DOHH2 (cell line): ENCODE results near the gene ETV6.

Source experiments
- H3F3A ChIP-seq: fragments of 200-600 bp; sonication (generic), shearing (Covaris generic); 2 replicates; pipeline ENCODE4 v1.6.0; 2016; ENCODE audit warnings: antibody characterized with exemption, mild to moderate bottlenecking; ENCODE audit not compliant: control insufficient read depth, insufficient read depth
- H3K27ac ChIP-seq: fragments of 200-600 bp; sonication (generic); 2 replicates; pipeline ENCODE4 v1.5.1; 2014; ENCODE audit warnings: low read depth, mild to moderate bottlenecking, low read length, moderate library complexity
- H3K27me3 ChIP-seq: fragments of 200-600 bp; sonication (generic); 2 replicates; pipeline ENCODE4 v1.6.1; 2014; ENCODE audit warnings: mild to moderate bottlenecking, low read length, mixed read lengths; ENCODE audit not compliant: control insufficient read depth
- H3K36me3 ChIP-seq: fragments of 200-600 bp; sonication (generic); 2 replicates; pipeline ENCODE4 v1.6.1; 2014; ENCODE audit warnings: mild to moderate bottlenecking, low read length, moderate library complexity, mixed read lengths; ENCODE audit not compliant: control insufficient read depth
- H3K4me1 ChIP-seq: fragments of 200-600 bp; sonication (generic); 2 replicates; pipeline ENCODE4 v1.6.1; 2014; ENCODE audit warnings: mild to moderate bottlenecking, low read length, mixed read lengths; ENCODE audit not compliant: control insufficient read depth
- H3K4me2 ChIP-seq: fragments of 200-600 bp; sonication (generic); 2 replicates; pipeline ENCODE4 v1.6.0; 2014; ENCODE audit warnings: mild to moderate bottlenecking, low read length, moderate library complexity
- H3K4me3 ChIP-seq: fragments of 200-600 bp; sonication (generic); 2 replicates; pipeline ENCODE4 v1.5.1; 2014; ENCODE audit warnings: mild to moderate bottlenecking, low read length, mixed read lengths
- H3K79me2 ChIP-seq: fragments of 200-600 bp; sonication (generic); 2 replicates; pipeline ENCODE4 v1.6.1; 2014; ENCODE audit warnings: mild to moderate bottlenecking, low read length, mixed read lengths; ENCODE audit not compliant: control insufficient read depth
- H3K9me2 ChIP-seq: fragments of 200-600 bp; sonication (generic); replicated peaks from 2 replicates; pipeline ENCODE4 v1.6.1; 2014; ENCODE audit warnings: mild to moderate bottlenecking, low read length, mixed read lengths; ENCODE audit not compliant: control insufficient read depth
- H3K9me3 ChIP-seq: fragments of 200-600 bp; sonication (generic); 2 replicates; pipeline ENCODE4 v1.6.1; 2014; ENCODE audit warnings: antibody characterized with exemption, low read length, mixed read lengths; ENCODE audit not compliant: control insufficient read depth, insufficient read depth
- H4K20me1 ChIP-seq: fragments of 200-600 bp; sonication (generic); 2 replicates; pipeline ENCODE4 v1.6.0; 2014; ENCODE audit warnings: low read depth, mild to moderate bottlenecking, antibody characterized with exemption, low read length, moderate library complexity; ENCODE audit not compliant: control insufficient read depth, insufficient read depth
- CTCF ChIP-seq: fragments of 200-600 bp; sonication (generic); IDR thresholded peaks from one replicate; pipeline ENCODE4 v1.5.1; 2014; ENCODE audit warnings: antibody characterized with exemption, mild to moderate bottlenecking, low read depth, low read length; ENCODE audit not compliant: poor library complexity, severe bottlenecking
- EZH2phosphoT487 ChIP-seq: fragments of 200-600 bp; sonication (generic); IDR thresholded peaks from 2 replicates; pipeline ENCODE4 v1.6.1; 2017; ENCODE audit warnings: borderline replicate concordance, mild to moderate bottlenecking, antibody characterized with exemption, low read length, moderate library complexity, mixed read lengths

ETV6 gene

GRCh38 chr12:11795192-11795912 lies 145.9 kb downstream of the ETV6 start:
- Histone ChIP-seq H3K9me2 (no peaks in the 10 kb centered on the region), H3K27ac (no peak overlapping the region), H3K4me3 (no peak overlapping the region), H3K9me3 (peaks cover 6% of the 10 kb centered on the region; the same call in 1 of the 2 replicates), H3K4me2 (no peak overlapping the region), H3K79me2 (no peaks in the 10 kb centered on the region), H3K4me1 (peaks cover 20% of the 10 kb centered on the region), H3F3A (no peaks in the 10 kb centered on the region), H3K27me3 (no peaks in the 10 kb centered on the region), H3K36me3 (no peaks in the 10 kb centered on the region; the same call in 1 of the 2 replicates), H4K20me1 (no peaks in the 10 kb centered on the region)
- TF ChIP-seq CTCF (no peak), EZH2phosphoT487 (no peak)

DNA sequence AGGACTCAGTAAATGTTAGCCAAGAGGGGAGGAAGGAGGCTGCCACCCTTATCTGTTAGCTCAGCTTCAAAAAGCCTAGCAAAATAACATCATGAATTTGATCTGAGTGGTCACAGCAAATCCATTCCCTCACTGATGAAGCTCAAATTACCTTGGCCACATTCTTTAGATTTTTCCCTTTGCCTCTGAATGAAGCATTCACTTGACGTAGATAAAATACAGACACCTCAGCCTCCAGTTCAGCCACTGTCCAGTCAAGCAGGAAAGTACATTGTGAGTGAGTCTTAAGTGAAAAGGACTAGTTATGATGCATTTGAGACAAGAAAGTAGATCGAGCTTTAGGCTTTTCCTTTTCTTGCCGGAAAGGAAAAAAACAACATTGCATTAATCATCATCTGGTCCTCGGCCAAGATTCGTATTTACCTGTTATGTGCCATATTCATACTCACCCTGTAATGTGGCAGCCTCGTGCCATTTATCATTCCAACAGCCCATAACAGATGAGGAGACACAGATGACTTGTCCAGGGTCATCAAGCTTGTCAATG lies 146.5 kb downstream of the ETV6 start:
- no peak overlapping the region for H3K27ac ChIP-seq
- H3F3A ChIP-seq = no peaks in the 10 kb centered on the region
- H3K4me1 ChIP-seq = peaks cover 20% of the 10 kb centered on the region
- no peak overlapping the region for H3K4me3 ChIP-seq
- H4K20me1 ChIP-seq = no peaks in the 10 kb centered on the region
- TF ChIP-seq CTCF (no peak), EZH2phosphoT487 (no peak)
- no peaks in the 10 kb centered on the region for H3K79me2 ChIP-seq
- H3K9me3 ChIP-seq = peaks cover 6% of the 10 kb centered on the region; the same call in 1 of the 2 replicates
- no peak overlapping the region for H3K4me2 ChIP-seq
- no peaks in the 10 kb centered on the region for H3K27me3 ChIP-seq
- H3K9me2 ChIP-seq = no peaks in the 10 kb centered on the region
- no peaks in the 10 kb centered on the region; the same call in 1 of the 2 replicates for H3K36me3 ChIP-seq

- Histone ChIP-seq H3K79me2 (no peaks in the 10 kb centered on the region), H3K27ac (no peak overlapping the region), H3K4me1 (peaks cover 28% of the 10 kb centered on the region), H3K27me3 (no peaks in the 10 kb centered on the region), H3K4me3 (no peak overlapping the region), H3K36me3 (no peaks in the 10 kb centered on the region; the same call in 1 of the 2 replicates), H3K4me2 (no peak overlapping the region), H3K9me3 (peaks cover 6% of the 10 kb centered on the region; the same call in 1 of the 2 replicates), H4K20me1 (no peaks in the 10 kb centered on the region), H3F3A (no peaks in the 10 kb centered on the region), H3K9me2 (no peaks in the 10 kb centered on the region)
- TF ChIP-seq EZH2phosphoT487 = no peak
- no peak for TF ChIP-seq CTCF
Observed at GRCh38 chr12:11797317-11797913, 147.9 kb downstream of the ETV6 start.
